OCI-LY7 (cell line): ENCODE results near the gene DAB1.

ENCODE experiments used
- CTCF ChIP-seq: fragments of 200-600 bp; sonication (generic); conservative IDR thresholded peaks from 2 replicates; pipeline ENCODE4 v1.5.1; 2014; ENCODE audit warnings: mild to moderate bottlenecking, antibody characterized with exemption, low read length, moderate library complexity, mixed read lengths
- EZH2phosphoT487 ChIP-seq: fragments of 200-600 bp; sonication (generic); IDR thresholded peaks from 2 replicates; pipeline ENCODE4 v1.6.1; 2018; ENCODE audit warnings: low read depth, borderline replicate concordance, mild to moderate bottlenecking, mixed run types, antibody characterized with exemption, low read length, moderate library complexity, mixed read lengths

GRCh38 chr1:57269630-57270225 lies 154.1 kb downstream of the DAB1 start:
- TF ChIP-seq CTCF: no peak
- no peak for TF ChIP-seq EZH2phosphoT487
